Right lobe of liver (tissue), 6 donors: ENCODE results near the gene SCNN1A. TPM values are rescaled to one million over a fixed set of nuclear protein-coding genes. Genes with fewer than 3 reads are reported as not detected.

Experiments
- ATAC-seq, 4 donors: fragments of 200-7000 bp; cut with Tn5 transposase; one replicate each; pipeline ENCODE4 v1.9.1; 2020; ENCODE audit warnings: mild to moderate bottlenecking in 4 of 4, moderate library complexity in 4 of 4
- DNase-seq, 3 donors: peaks; one replicate each; pipeline ENCODE4 v3.0.0-alpha.2; 2020
- H3K27ac ChIP-seq, 3 donors: fragments of 200-600 bp; one replicate each; pipeline ENCODE4 v1.8.0; 2022
- H3K27me3 ChIP-seq, 2 donors: fragments of 200-600 bp; one replicate each; pipeline ENCODE4 v1.8.0; 2022
- H3K36me3 ChIP-seq, 4 donors: fragments of 200-600 bp; sonication (generic) in 1 of 4; one replicate each; pipeline versions ENCODE4 v1.5.1 to v1.8.0; 2017 to 2022; ENCODE audit warnings: control low read depth in 1 of 4
- H3K4me1 ChIP-seq, 4 donors: fragments of 200-600 bp; sonication (generic) in 1 of 4; one replicate each; pipeline versions ENCODE4 v1.5.1 to v1.8.0; 2017 to 2022; ENCODE audit warnings: control low read depth in 1 of 4
- H3K4me3 ChIP-seq, 3 donors: fragments of 200-600 bp; one replicate each; pipeline ENCODE4 v1.8.0; 2022
- H3K9me3 ChIP-seq, 4 donors: fragments of 200-600 bp; sonication (generic) in 1 of 4; one replicate each; pipeline versions ENCODE4 v1.5.1 to v1.8.0; 2017 to 2022; ENCODE audit warnings: control low read depth in 1 of 4
- POLR2A ChIP-seq: fragments of 450-650 bp; IDR thresholded peaks from one replicate; pipeline ENCODE4 v1.6.1; 2017; ENCODE audit warnings: antibody characterized with exemption, mild to moderate bottlenecking
- WGBS: methylation state at CpG from one replicate; pipeline ENCODE4 v1.1.6; 2018; ENCODE audit warnings: low coverage, low lambda C conversion rate; ENCODE audit not compliant: insufficient coverage; ENCODE audit errors: missing lambda C conversion rate; 5-methylcytosine and 5-hydroxymethylcytosine counted together
- intact Hi-C, 2 donors: fragments of 100-400 bp; cut with DNase I; formaldehyde crosslinking; loops; one replicate each; pipeline versions ENCODE4 v1.11.2 to v1.14.1; 2022
- total RNA-seq, 6 experiments: library from RNA; depleted of rRNA in 2 of 6; stranded (reverse); fragments of >200 nt in 2 of 6; fragmentation: NEBNext Ultra II Directional in 3 of 6; extraction: Animal tissue kit (Norgen Biotek cat#: 25700) in 3 of 6; gene quantifications; one replicate each; pipeline versions ENCODE4 v1.1.0 to v1.2.4, GENCODE V29; 2016 to 2023
- TF ChIP-seq, protein P1 (sequence below), 4 donors: fragments of 200-600 bp in 3 of 4; fragments of 450-650 bp in 1 of 4; IDR thresholded peaks; one replicate each; pipeline versions ENCODE4 v1.5.1 to v1.8.0; 2016 to 2022; ENCODE audit warnings: antibody characterized with exemption in 4 of 4, mild to moderate bottlenecking in 2 of 4
- donor health status: DM: no; HTN: yes; CAD: no.
- donor health status: DM: no; HTN: no; CAD: no.
- donor health status: DM: no; HTN: no; CAD: no.
- donor health status: DM: no; HTN: yes; CAD: no.
- donor health status: DM: no; HTN: yes; CAD: no.

SCNN1A gene
- total RNA-seq, 6 experiments from 2014 or later: 2.1 to 9.5 (median 6.0) TPM

DNA sequence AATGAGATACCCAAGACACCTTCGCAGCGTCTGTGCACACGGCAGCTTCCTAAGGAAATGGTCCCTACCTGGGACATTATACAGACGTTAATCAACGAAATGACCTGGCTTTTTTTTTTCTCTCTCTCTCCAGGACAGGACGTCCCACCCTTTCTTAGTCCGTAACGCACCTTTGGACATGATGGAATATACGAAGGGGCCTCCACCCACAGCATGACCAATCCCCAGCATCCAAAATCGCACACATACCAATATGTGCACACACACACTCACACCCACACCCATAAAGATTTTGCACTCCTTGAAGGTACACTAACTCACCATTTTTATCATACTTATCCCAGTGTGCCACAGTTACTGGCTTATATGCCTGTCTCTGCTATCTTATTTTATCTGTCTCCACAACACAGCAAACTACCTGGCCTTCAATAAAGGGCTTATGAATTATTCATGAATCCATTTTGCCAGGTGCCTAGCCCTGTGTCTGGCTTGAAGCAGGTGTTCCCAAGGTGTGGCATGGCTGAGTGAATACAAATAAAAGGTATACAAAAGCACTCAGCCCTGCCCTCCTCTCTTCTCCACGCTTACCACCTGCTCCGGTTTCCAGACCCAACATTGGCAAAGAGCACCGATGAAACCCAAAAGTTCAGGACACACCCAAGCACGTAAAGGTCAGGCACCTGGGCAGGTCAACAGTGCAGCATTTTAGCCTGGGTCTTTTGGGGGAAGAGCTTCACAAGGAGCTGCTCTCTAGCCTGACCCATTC, 2.2 kb downstream of the SCNN1A start:
- intact Hi-C loops: no loop called here
- ATAC-seq (no peak), DNase-seq (peak in 1 of 3 donors; percentile 12)
- 72% methylated on average over 14 of the region's 14 CpGs for WGBS
- Histone ChIP-seq H3K4me3 (no peak overlapping the region), H3K36me3 (no peaks in the 10 kb centered on the region), H3K9me3 (no peaks in the 10 kb centered on the region), H3K4me1 (peaks cover 0 to 34% (median 18%) of the 10 kb centered on the region in 4 donors), H3K27me3 (no peaks in the 10 kb centered on the region), H3K27ac (no peak overlapping the region)
- no peak for TF ChIP-seq POLR2A
- TF ChIP-seq, protein P1, sequence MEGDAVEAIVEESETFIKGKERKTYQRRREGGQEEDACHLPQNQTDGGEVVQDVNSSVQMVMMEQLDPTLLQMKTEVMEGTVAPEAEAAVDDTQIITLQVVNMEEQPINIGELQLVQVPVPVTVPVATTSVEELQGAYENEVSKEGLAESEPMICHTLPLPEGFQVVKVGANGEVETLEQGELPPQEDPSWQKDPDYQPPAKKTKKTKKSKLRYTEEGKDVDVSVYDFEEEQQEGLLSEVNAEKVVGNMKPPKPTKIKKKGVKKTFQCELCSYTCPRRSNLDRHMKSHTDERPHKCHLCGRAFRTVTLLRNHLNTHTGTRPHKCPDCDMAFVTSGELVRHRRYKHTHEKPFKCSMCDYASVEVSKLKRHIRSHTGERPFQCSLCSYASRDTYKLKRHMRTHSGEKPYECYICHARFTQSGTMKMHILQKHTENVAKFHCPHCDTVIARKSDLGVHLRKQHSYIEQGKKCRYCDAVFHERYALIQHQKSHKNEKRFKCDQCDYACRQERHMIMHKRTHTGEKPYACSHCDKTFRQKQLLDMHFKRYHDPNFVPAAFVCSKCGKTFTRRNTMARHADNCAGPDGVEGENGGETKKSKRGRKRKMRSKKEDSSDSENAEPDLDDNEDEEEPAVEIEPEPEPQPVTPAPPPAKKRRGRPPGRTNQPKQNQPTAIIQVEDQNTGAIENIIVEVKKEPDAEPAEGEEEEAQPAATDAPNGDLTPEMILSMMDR (IDR thresholded peaks at IDR 0.05): no peak

DNA sequence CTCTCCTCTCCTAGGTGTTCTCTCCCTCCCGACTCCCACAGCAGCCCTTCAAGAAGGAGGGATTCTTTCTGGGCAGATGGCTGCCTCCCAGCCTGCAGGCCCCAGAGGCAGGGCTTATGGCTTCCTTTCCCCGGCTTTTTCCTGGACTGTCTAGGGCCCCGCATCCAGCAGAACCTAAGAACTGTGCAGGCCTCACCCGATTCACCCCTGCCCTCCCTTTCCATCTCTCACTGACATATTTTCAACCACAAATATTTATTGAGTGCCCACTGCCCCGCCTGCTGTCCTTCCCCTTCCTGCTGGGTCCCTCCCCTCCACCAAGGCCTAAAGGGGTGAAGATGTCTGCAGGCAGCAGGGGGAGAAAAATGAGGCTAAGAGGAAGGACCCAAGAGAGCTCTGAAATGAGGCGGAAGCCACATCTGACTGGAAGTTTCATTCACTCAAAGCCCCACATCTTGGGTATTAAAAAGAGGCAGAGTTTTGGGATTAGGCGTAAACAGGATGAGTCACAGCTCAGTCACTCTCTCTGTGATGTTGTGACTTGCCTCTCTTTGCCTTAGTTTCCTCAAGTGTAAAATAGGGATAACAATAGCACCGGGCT, 2.9 kb downstream of the SCNN1A start:
- no peak for TF ChIP-seq POLR2A
- Histone ChIP-seq H3K27me3 (no peaks in the 10 kb centered on the region), H3K9me3 (no peaks in the 10 kb centered on the region), H3K27ac (peak overlapping the region in 1 of 3 donors; percentile 33), H3K36me3 (no peaks in the 10 kb centered on the region), H3K4me1 (peaks cover 0 to 27% (median 12%) of the 10 kb centered on the region in 4 donors), H3K4me3 (no peak overlapping the region)
- DNase-seq (no peak), ATAC-seq (no peak)
- WGBS: 45% methylated on average over 8 of the region's 8 CpGs
- intact Hi-C loops: no loop called here

DNA sequence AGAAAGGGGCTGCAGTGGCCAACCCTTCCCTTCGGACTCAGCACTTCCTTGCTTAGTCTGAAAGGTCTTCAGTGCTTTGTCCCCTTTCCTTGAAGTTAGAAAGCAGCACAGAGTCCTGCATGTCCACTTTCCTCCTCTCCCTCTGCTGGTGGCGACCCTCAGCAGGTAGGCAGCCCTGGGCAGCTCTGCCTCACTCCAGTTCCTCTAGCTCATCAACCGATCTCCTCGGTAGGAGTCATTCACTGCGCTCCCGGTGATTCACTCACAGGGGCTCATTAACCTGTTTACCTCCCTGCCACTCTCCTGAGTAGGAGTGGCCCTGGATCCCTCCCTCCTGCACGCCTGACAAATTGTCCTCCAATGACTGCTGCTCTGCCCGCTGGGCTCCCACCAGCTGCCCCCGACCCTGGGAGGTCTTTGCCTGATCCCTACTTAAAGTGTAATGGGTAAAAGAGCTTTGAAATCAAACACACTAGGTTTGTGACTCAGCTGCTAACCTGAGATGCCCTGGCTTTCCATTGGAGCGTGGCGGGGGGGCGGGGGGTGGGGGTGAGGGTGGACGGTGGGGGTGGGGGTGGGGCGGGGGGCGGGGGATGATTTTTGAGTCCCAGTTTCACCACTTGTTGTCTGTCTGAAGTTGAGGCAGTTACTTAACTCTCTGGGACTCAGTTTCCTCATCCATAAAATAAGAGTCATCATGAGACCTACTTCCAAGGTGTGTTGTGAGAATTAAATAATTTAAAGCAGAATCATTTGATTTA, 4.2 kb downstream of the SCNN1A start:
- WGBS: 54% methylated on average over 11 of the region's 15 CpGs

DNA sequence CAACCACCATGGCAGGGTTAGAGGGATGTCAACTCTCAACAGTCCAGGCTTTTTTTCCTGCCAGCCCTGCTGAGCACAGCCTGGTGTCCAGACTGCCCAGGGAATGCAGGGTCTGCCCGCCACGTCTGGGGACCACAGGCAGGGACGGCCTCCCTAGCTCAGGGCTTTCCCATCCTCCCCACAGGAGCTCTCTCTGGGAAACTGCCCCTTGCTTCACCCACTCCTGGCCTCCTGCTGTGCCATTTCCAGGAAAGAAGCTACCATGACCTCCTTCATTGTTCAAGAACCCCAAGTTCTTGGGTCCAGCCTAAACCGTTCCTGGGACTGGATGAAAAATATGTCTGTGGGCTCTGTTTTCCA, 4.8 kb downstream of the SCNN1A start:
- ATAC-seq (no peak), DNase-seq (peak in 1 of 3 donors; percentile 43)
- H3K36me3 ChIP-seq: no peaks in the 10 kb centered on the region
- intact Hi-C loops: no loop called here
- no peaks in the 10 kb centered on the region for H3K27me3 ChIP-seq
- no peak for TF ChIP-seq POLR2A
- TF ChIP-seq, protein P1 (IDR thresholded peaks at IDR 0.05): no peak
- peaks cover 0 to 14% (median 4%) of the 10 kb centered on the region in 4 donors for H3K4me1 ChIP-seq
- no peak overlapping the region for H3K27ac ChIP-seq
- H3K9me3 ChIP-seq: no peaks in the 10 kb centered on the region
- no peak overlapping the region for H3K4me3 ChIP-seq
- WGBS: 50% methylated on average over 1 of the region's 4 CpGs

More for the DNA sequence above, 4.2 kb downstream of the SCNN1A start:
- peaks cover 0 to 14% (median 5%) of the 10 kb centered on the region in 4 donors for H3K4me1 ChIP-seq
- DNase-seq: peak in 2 of 3 donors; percentile 61
- no peaks in the 10 kb centered on the region for H3K27me3 ChIP-seq
- peak; percentile 44 to 55 (median 50) for ATAC-seq
- no peak overlapping the region for H3K4me3 ChIP-seq
- no peak overlapping the region for H3K27ac ChIP-seq
- H3K36me3 ChIP-seq: no peaks in the 10 kb centered on the region
- H3K9me3 ChIP-seq: no peaks in the 10 kb centered on the region
- intact Hi-C loops: no loop called here
- TF ChIP-seq POLR2A: no peak
- TF ChIP-seq, protein P1 (IDR thresholded peaks at IDR 0.05): peak; percentile 18 to 28 (median 23)
